ENCODE measurements around the gene SDK1.

Gene SDK1

GRCh38 chr7:3880228-3880987 lies 579.4 kb downstream of the SDK1 start:
- DNase-seq (ENCODE audit: low spot score): no peak

GRCh38 chr7:3882782-3883181 lies 581.7 kb downstream of the SDK1 start:
- DNase-seq (ENCODE audit: low spot score): no peak

- DNase-seq (ENCODE audit: low spot score): no peak
These were observed 583.5 kb downstream of the SDK1 start for GRCh38 chr7:3884543-3884942.

- DNase-seq (ENCODE audit: low spot score): no peak
These were observed 586.1 kb downstream of the SDK1 start for GRCh38 chr7:3887096-3887690.

GRCh38 chr7:3888096-3888495 lies 587.0 kb downstream of the SDK1 start:
- DNase-seq (ENCODE audit: low spot score): no peak

- DNase-seq (ENCODE audit: low spot score): no peak
These were observed 591.1 kb downstream of the SDK1 start for GRCh38 chr7:3892157-3892556.

GRCh38 chr7:3892686-3893085 lies 591.6 kb downstream of the SDK1 start:
- no peak for DNase-seq (ENCODE audit: low spot score)

GRCh38 chr7:3893151-3893788 lies 592.2 kb downstream of the SDK1 start:
- no peak for DNase-seq (ENCODE audit: low spot score)

GRCh38 chr7:3893789-3894153 lies 592.7 kb downstream of the SDK1 start:
- DNase-seq (ENCODE audit: low spot score): no peak

- no peak for DNase-seq (ENCODE audit: low spot score)
These were observed 594.5 kb downstream of the SDK1 start for GRCh38 chr7:3895341-3896116.

GRCh38 chr7:3896169-3896765 lies 595.2 kb downstream of the SDK1 start:
- DNase-seq (ENCODE audit: low spot score): no peak

- DNase-seq (ENCODE audit: low spot score): peak; percentile 29
These were observed 596.6 kb downstream of the SDK1 start for GRCh38 chr7:3897430-3898372.

- no peak for DNase-seq (ENCODE audit: low spot score)
These were observed 598.5 kb downstream of the SDK1 start for GRCh38 chr7:3899559-3899991.

GRCh38 chr7:3908153-3908552 lies 607.1 kb downstream of the SDK1 start:
- no peak for DNase-seq (ENCODE audit: low spot score)

- DNase-seq (ENCODE audit: low spot score): no peak
These were observed 608.1 kb downstream of the SDK1 start for GRCh38 chr7:3909128-3909527.

GRCh38 chr7:3910054-3910453 lies 609.0 kb downstream of the SDK1 start:
- no peak for DNase-seq (ENCODE audit: low spot score)

GRCh38 chr7:3911685-3912084 lies 610.6 kb downstream of the SDK1 start:
- no peak for DNase-seq (ENCODE audit: low spot score)

- no peak for DNase-seq (ENCODE audit: low spot score)
These were observed 611.2 kb downstream of the SDK1 start for GRCh38 chr7:3912291-3912690.

- no peak for DNase-seq (ENCODE audit: low spot score)
These were observed 613.2 kb downstream of the SDK1 start for GRCh38 chr7:3914051-3914775.

GRCh38 chr7:3915337-3915878 lies 614.4 kb downstream of the SDK1 start:
- DNase-seq (ENCODE audit: low spot score): no peak

All from GM03348 (cell line).